ENCODE results near the gene GCNA.

GRCh38 chrX:71623714-71624113, 45.5 kb downstream of the GCNA start:
- TF ChIP-seq CTCF (IDR thresholded peaks at IDR 0.05) (no peak), CREB1 (CRISPR knock-in tag; IDR thresholded peaks at IDR 0.05) (no peak), ELF4 (CRISPR knock-in tag; IDR thresholded peaks at IDR 0.05; ENCODE audit: low read depth) (no peak), PREB (CRISPR knock-in tag; IDR thresholded peaks at IDR 0.05; ENCODE audit: borderline replicate concordance) (no peak), SP1 (CRISPR knock-in tag; conservative IDR thresholded peaks at IDR 0.05) (no peak), USF2 (CRISPR knock-in tag; IDR thresholded peaks at IDR 0.05) (no peak), ZNF263 (CRISPR knock-in tag; IDR thresholded peaks at IDR 0.05; ENCODE audit: low read depth) (no peak), TP53 (CRISPR knock-in tag; IDR thresholded peaks at IDR 0.05) (no peak), GABPB1 (CRISPR knock-in tag; IDR thresholded peaks at IDR 0.05) (no peak), USF1 (CRISPR knock-in tag; IDR thresholded peaks at IDR 0.05) (no peak), ATF1 (CRISPR knock-in tag; IDR thresholded peaks at IDR 0.05) (no peak)

Data from WTC11 (cell line).